LNCaP clone FGC (cell line): Measurements from ENCODE around the gene DPP4.

Experiments used
- DNase-seq: peaks from one replicate; pipeline ENCODE4 v3.0.0-alpha.2; 2011; ENCODE audit warnings: low read depth
- H3K4me3 ChIP-seq: 2 replicates; pipeline ENCODE4 v1.5.1; 2011; ENCODE audit warnings: mild to moderate bottlenecking, low read depth, low read length, control low read depth
- TF ChIP-seq, protein P1 (sequence below): IDR thresholded peaks from 2 replicates; pipeline ENCODE4 v1.5.1; 2012; ENCODE audit warnings: mild to moderate bottlenecking; ENCODE audit not compliant: control insufficient read depth, insufficient read depth; ENCODE audit errors: extremely low read depth

Gene DPP4

DNA sequence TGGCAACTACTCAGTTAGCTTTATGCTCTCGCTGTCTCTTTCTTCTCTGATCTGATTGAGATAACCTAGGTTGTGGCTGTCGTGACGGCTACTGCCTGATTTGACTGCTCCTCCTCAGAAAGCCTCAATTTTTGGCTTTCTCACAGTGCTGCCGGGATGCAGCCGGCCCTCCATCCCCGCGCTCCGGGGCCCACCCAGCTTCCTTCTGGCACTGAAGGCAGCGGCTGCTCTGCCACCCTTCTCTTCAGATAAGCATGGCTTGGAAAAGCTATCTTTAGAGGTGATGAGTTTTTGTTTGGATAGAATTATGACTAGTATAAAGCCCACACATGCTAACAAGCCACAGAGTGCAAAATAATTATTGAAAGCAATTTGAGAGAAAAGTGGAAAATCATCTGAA lies 102.5 kb downstream of the DPP4 start:
- no peak overlapping the region for H3K4me3 ChIP-seq
- no peak for DNase-seq
- TF ChIP-seq, protein P1, sequence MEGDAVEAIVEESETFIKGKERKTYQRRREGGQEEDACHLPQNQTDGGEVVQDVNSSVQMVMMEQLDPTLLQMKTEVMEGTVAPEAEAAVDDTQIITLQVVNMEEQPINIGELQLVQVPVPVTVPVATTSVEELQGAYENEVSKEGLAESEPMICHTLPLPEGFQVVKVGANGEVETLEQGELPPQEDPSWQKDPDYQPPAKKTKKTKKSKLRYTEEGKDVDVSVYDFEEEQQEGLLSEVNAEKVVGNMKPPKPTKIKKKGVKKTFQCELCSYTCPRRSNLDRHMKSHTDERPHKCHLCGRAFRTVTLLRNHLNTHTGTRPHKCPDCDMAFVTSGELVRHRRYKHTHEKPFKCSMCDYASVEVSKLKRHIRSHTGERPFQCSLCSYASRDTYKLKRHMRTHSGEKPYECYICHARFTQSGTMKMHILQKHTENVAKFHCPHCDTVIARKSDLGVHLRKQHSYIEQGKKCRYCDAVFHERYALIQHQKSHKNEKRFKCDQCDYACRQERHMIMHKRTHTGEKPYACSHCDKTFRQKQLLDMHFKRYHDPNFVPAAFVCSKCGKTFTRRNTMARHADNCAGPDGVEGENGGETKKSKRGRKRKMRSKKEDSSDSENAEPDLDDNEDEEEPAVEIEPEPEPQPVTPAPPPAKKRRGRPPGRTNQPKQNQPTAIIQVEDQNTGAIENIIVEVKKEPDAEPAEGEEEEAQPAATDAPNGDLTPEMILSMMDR = no peak

DNA sequence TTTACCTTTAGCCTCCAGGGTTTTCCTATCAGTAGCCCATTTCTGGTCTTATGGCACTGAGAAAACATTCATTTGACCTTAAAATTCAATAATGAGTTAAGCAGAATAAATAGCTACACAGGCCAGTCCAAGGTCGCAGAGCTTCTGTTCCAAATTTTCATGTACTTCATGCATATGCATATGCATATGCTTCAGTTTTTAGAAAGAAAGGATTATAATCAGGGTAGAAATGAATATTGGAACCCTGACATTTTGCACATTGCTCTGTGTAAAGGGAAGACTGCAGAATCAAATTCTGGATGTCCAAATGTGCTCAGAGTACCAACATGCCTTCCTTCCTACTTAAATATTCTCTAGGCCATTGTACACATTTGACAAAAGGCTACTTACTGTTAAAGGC lies 104.9 kb downstream of the DPP4 start:
- no peak for DNase-seq
- TF ChIP-seq, protein P1 = no peak
- H3K4me3 ChIP-seq = no peak overlapping the region

DNA sequence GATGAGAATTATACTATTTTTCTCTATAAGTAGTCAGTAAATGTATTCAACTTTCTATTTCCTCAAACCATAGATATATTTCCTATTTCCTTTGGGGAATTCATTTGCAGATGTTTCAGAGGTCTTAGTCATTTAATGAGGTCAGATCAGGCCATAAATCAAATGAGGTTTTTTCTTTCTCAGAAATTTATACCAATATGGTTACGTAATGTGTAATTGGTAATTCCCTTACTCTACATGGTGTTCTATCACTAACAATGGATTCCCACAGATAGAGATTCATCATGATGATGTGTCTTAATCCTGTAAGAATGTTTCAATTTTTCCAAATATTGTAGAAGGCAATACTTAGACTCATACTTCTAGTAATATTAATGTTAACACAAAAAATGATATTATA lies 108.0 kb downstream of the DPP4 start:
- DNase-seq = no peak
- TF ChIP-seq, protein P1 = no peak
- H3K4me3 ChIP-seq = no peak overlapping the region

DNA sequence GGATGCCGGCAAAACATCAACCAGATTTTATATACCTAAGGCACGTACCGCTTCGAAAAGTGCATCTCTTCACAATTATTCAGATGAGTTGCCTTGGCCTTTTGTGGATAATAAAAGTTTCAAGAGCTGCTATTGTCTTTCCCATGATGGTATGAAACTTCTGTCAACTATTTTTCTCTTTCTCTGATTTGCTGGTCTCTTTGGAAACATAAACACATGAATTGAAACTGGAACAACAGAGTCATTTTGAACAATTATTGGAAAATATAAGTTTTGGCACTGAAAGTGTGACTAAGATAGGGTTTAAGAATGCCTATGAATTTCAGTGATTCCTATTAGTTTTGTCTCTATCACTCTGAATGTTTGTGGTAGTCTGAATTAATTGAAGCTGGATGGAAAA lies 109.9 kb downstream of the DPP4 start:
- no peak overlapping the region for H3K4me3 ChIP-seq
- TF ChIP-seq, protein P1 = no peak
- no peak for DNase-seq

DNA sequence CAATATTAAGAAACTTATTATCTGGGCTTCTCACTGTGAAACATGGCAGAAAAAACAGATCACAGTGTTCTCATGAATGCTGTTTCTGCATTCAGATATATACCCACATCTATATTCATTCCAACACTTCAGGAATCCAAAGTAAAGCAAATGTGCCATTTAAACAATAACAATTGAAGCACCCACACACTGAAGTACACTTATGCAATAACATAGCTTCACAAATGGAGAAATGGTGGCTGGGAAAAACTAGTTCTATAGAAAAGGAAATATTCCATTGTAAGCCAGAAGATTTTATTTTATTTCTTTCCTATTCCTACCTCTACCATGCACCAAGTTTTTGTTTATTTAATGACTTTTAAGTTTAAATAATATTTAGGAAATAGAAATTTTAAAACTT lies 111.9 kb downstream of the DPP4 start:
- TF ChIP-seq, protein P1 = no peak
- no peak for DNase-seq
- no peak overlapping the region for H3K4me3 ChIP-seq

DNA sequence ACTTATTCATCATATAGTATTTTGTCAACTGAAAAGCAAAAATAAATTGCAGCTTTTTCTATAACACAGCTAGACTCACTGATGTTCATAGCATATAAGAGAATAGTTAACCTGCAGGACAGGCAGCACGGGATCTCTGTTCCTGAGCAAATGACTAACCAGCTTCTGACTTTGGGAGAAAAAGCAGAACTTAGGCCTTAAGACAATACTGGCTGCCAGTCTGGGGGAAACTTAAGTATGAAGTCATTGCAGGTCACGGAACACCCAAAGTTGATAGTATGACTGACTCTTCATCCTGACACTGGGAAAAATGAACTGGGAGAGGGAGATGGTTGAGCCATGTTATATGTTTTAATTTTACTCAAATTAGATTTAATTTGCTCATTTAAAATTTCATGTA lies 113.0 kb downstream of the DPP4 start:
- H3K4me3 ChIP-seq = no peak overlapping the region
- DNase-seq = no peak
- TF ChIP-seq, protein P1 = no peak

DNA sequence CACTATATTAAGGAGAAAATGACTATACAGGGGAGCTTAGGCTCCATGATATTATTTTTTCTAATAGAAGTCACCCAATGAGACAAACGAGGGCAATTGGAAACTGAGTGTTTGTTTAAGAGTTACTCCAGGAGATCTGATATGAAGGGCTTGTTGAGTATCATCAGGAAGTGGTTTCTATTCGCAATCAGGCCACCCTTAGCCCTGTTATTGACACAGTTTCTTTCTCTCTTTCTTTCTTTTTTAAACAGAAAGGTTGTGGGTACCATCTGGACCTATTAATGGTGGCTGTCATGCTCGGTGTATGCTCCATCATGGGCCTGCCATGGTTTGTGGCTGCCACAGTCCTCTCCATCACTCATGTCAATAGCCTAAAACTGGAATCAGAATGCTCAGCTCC lies 117.3 kb downstream of the DPP4 start:
- no peak for DNase-seq
- no peak overlapping the region for H3K4me3 ChIP-seq
- TF ChIP-seq, protein P1 = no peak
